HG03095 (cell line): ENCODE data around the gene FBRSL1.
"Not testable (repeated sequence)": the region's sequence is repeated elsewhere in the genome, so short reads cannot be mapped to it uniquely, and the experiment has no call there.

ENCODE experiments used
- ATAC-seq: cut with Tn5 transposase; IDR thresholded peaks from one replicate; pipeline ENCODE4 v1.9.1; 2021; ENCODE audit warnings: moderate library complexity; ENCODE audit not compliant: unreplicated experiment

FBRSL1 gene

GRCh38 chr12:132522592-132523380 lies 32.8 kb downstream of the FBRSL1 start:
- ATAC-seq, result no peak

- no peak for ATAC-seq
These were observed 33.8 kb downstream of the FBRSL1 start for GRCh38 chr12:132523576-132524331.

GRCh38 chr12:132524405-132524804 lies 34.5 kb downstream of the FBRSL1 start:
- no peak for ATAC-seq

GRCh38 chr12:132525011-132525832 lies 35.3 kb downstream of the FBRSL1 start:
- ATAC-seq, result no peak

- ATAC-seq, result no peak
These were observed 36.0 kb downstream of the FBRSL1 start for GRCh38 chr12:132525833-132526455.

GRCh38 chr12:132527186-132527882 lies 37.4 kb downstream of the FBRSL1 start:
- no peak for ATAC-seq

GRCh38 chr12:132527883-132528264 lies 37.9 kb downstream of the FBRSL1 start:
- no peak for ATAC-seq

GRCh38 chr12:132528564-132529106 lies 38.7 kb downstream of the FBRSL1 start:
- ATAC-seq, result no peak

GRCh38 chr12:132529156-132529839 lies 39.3 kb downstream of the FBRSL1 start:
- no peak for ATAC-seq

- ATAC-seq, result no peak
These were observed 40.0 kb downstream of the FBRSL1 start for GRCh38 chr12:132529906-132530305.

GRCh38 chr12:132530447-132530846 lies 40.5 kb downstream of the FBRSL1 start:
- no peak for ATAC-seq

GRCh38 chr12:132530851-132531250 lies 40.9 kb downstream of the FBRSL1 start:
- ATAC-seq, result no peak

- not testable (repeated sequence) for ATAC-seq
These were observed 43.0 kb downstream of the FBRSL1 start for GRCh38 chr12:132532711-132533583.

- no peak for ATAC-seq
These were observed 43.6 kb downstream of the FBRSL1 start for GRCh38 chr12:132533584-132533958.

- no peak for ATAC-seq
These were observed 44.1 kb downstream of the FBRSL1 start for GRCh38 chr12:132534076-132534475.

GRCh38 chr12:132535019-132535418 lies 45.1 kb downstream of the FBRSL1 start:
- ATAC-seq, result no peak

- ATAC-seq, result no peak
These were observed 46.3 kb downstream of the FBRSL1 start for GRCh38 chr12:132536102-132536876.

- no peak for ATAC-seq
These were observed 47.1 kb downstream of the FBRSL1 start for GRCh38 chr12:132537049-132537448.
